AG10803 (cell line): ENCODE results near the gene CCM2.

Source experiments
- DNase-seq: peaks from one replicate; pipeline ENCODE4 v3.0.0; 2010; ENCODE audit warnings: low read depth
- H3K4me3 ChIP-seq: 2 replicates; pipeline ENCODE4 v1.5.1; 2011; ENCODE audit warnings: mild to moderate bottlenecking, low read length, control low read depth
- TF ChIP-seq, protein P1 (sequence below): conservative IDR thresholded peaks from 2 replicates; pipeline ENCODE4 v1.5.1; 2011; ENCODE audit warnings: mild to moderate bottlenecking, low read length, control low read depth, inconsistent platforms

Gene CCM2

DNA sequence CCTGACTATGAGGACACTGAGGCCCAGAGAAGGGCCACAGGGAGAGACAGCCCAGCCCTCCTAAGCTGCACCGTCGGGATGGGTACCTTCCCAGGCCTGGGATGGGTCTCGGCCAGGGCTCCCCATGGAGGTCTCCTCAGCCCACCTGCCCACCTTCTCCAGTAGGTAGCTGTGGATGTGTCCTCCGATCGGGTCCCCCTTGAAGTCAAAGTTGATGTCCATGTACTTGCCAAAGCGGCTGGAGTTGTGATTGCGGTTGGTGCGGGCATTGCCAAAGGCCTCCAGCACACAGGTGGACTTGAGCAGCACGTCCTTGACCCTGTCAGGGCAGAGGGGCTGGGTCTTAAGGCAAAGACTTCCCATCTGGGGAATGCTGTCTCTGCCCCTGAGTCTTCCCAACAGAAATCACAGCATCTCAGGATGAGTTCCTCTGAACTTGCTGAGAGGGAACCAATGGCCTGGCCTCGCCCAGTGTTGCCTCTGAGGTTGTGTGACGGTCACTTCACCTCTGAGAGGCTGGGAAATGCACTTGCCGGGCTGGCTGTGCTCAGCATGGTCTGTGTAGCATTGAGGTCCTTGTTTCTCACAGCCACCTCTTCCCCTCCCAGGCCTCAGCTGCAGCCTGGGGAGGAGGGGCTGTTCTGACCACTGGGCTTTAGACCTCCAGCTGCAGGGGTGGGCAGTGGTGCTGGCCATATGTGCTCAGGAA lies 24.5 kb upstream of the CCM2 start:
- H3K4me3 ChIP-seq = no peak overlapping the region
- no peak for DNase-seq
- TF ChIP-seq, protein P1, sequence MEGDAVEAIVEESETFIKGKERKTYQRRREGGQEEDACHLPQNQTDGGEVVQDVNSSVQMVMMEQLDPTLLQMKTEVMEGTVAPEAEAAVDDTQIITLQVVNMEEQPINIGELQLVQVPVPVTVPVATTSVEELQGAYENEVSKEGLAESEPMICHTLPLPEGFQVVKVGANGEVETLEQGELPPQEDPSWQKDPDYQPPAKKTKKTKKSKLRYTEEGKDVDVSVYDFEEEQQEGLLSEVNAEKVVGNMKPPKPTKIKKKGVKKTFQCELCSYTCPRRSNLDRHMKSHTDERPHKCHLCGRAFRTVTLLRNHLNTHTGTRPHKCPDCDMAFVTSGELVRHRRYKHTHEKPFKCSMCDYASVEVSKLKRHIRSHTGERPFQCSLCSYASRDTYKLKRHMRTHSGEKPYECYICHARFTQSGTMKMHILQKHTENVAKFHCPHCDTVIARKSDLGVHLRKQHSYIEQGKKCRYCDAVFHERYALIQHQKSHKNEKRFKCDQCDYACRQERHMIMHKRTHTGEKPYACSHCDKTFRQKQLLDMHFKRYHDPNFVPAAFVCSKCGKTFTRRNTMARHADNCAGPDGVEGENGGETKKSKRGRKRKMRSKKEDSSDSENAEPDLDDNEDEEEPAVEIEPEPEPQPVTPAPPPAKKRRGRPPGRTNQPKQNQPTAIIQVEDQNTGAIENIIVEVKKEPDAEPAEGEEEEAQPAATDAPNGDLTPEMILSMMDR = no peak

DNA sequence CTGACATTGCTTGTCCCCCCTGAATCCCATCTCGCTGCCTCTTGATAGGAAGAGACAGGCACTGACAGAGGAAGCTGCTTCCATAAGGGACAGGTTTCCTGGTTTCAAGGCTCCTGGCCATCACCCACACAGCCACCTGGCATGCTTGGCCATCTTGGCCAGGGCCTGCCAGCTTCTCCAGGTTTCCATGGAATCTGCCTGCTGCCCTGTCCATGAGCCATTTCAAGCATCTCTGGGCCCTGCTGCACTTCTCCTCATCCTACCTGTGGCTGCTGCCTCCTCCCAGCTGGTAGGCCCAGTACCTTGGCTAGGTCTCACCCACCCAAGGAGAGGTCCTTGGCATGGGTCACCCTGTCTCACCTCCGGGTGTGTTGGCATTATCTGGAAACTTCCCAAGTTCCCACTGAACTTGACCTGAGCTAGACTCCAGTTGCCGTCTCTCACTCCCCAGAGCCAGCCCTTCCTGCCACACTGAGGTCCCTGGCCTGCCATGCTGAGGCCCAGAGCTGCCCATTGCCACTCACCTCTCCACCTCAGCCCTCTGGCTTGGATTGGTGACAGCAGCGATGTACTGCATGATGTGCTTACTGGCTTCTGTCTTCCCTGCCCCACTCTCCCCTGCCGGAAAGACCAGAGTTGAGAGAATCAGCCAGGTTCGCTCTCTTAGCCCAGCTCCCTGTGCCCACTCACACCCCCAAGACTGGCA lies 23.8 kb upstream of the CCM2 start:
- no peak overlapping the region for H3K4me3 ChIP-seq
- DNase-seq = no peak
- TF ChIP-seq, protein P1 = no peak

DNA sequence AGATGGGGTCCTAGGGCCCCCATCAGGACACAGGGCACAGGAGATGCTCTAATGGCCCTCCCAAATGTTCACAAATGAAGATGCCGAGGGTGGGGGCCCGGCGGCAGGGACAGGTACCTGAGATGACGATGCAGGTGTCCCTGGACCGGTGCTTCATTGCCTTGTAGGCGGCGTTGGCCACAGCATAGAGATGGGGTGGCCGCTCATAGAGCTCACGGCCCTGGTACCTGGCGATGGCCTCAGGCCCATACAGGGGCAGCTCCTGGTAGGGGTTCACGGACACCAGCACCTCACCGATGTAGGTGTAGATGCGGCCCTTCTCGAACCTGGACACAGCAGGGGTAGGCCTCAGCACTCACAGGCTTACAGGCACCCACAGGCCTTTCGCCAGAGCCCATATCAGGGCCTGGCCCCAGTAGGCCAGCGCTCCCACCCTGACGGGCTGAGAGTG lies 23.2 kb upstream of the CCM2 start:
- TF ChIP-seq, protein P1 = no peak
- no peak overlapping the region for H3K4me3 ChIP-seq
- DNase-seq = no peak

DNA sequence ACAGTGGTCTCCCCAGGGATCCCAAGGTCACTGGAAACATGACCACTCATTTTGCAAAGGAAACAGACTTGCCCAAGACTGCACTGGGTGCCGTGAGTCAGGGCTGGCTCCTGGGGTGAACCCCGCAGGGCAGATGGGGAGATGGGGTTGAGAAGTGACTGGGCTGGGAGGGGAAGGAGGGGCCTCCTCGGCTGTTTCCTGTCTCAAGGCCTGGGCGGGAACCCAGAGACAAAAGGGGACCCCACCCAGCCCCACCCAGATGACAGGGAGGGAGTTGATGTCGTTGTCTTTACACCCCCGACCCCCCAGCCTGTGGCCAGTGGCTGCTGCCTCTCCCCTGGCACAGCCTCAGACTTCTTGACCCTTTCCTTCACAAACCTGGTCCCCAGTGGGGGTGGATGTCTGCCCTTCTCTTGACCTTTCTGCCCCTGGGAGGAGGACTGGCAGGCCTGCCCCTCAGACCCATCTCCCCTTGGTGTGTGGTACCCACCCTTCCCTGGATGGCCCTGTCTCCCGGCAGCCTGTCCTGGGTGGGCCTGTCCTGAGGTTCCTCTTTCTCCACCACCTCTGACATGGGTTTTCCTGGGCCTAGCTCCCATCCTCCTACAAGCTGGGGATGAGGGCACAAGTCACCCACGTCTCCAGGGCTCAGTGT lies 22.6 kb upstream of the CCM2 start:
- no peak for DNase-seq
- TF ChIP-seq, protein P1 = no peak

DNA sequence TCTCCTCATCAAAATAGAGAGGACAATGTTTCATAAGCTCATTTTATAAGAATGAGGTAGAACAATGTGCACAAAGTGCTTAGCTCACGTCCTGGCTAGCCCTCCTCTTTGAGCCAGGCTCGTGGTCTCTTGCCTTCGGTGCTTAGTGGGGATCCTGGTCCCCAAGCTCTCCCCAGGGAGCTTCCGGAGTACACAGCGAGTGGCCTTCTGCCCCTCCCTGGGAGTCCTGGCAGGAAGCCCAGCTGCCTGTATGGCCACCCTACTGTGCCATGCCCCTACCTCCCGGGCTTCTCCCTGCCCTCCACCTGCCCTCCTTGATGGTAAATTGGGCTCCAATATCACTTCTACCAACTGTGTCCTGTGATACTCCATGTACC lies 22.1 kb upstream of the CCM2 start:
- no peak overlapping the region for H3K4me3 ChIP-seq
- TF ChIP-seq, protein P1 = no peak
- no peak for DNase-seq

More for the DNA sequence above, 22.6 kb upstream of the CCM2 start:
- H3K4me3 ChIP-seq = no peak overlapping the region

GRCh38 chr7:44978511-44979366 lies 21.3 kb upstream of the CCM2 start, which contains the start of gene MYO1G:
TSS of gene MYO1G (minus strand) at chr7:44979015. CDS start at chr7:44978961, 54 bp downstream.
- H3K4me3 ChIP-seq = no peak within 1 kb of the TSS
- no peak for DNase-seq
- TF ChIP-seq, protein P1 = no peak
